Omental fat pad (tissue), 4 donors: Measurements from ENCODE around the gene ADCYAP1R1. TPM values are rescaled to one million over a fixed set of nuclear protein-coding genes. Genes with fewer than 3 reads are reported as not detected.

Source experiments
- ATAC-seq: fragments of 150-250 bp; one replicate; pipeline ENCODE4 v1.9.1; 2016; ENCODE audit warnings: mild to moderate bottlenecking, moderate library complexity; ENCODE audit not compliant: low FRiP score
- DNase-seq: peaks from one replicate; pipeline ENCODE4 v3.0.0-alpha.2; 2019; ENCODE audit warnings: low spot score
- CTCF ChIP-seq, 3 donors: fragments of 450-650 bp; IDR thresholded peaks; one replicate each; pipeline ENCODE4 v1.5.1; 2016 to 2017; ENCODE audit warnings: antibody characterized with exemption in 3 of 3, mild to moderate bottlenecking in 3 of 3, moderate library complexity in 2 of 3
- total RNA-seq, 4 donors: library from RNA; depleted of rRNA; stranded (reverse); fragments of >200 nt; gene quantifications; one replicate each; pipeline ENCODE4 v1.1.0, GENCODE V29; 2016

ADCYAP1R1 gene
- total RNA-seq, 4 donors from 2014 or later = 3.3 to 60.4 (median 15.7) TPM

GRCh38 chr7:31023877-31024276, 28.2 kb upstream of the ADCYAP1R1 start:
- ATAC-seq = no peak
- no peak for TF ChIP-seq CTCF (IDR thresholded peaks at IDR 0.05)
- no peak for DNase-seq

- DNase-seq (no peak), ATAC-seq (no peak)
- no peak for TF ChIP-seq CTCF (IDR thresholded peaks at IDR 0.05)
These were observed 24.7 kb upstream of the ADCYAP1R1 start for GRCh38 chr7:31027161-31027965.

- no peak for TF ChIP-seq CTCF (IDR thresholded peaks at IDR 0.05)
- ATAC-seq = no peak
These were observed 24.1 kb upstream of the ADCYAP1R1 start for GRCh38 chr7:31028006-31028405.

GRCh38 chr7:31028417-31028992, 23.6 kb upstream of the ADCYAP1R1 start:
- TF ChIP-seq CTCF (IDR thresholded peaks at IDR 0.05) = no peak
- DNase-seq (no peak), ATAC-seq (no peak)

More at GRCh38 chr7:31028006-31028405, 24.1 kb upstream of the ADCYAP1R1 start:
- no peak for DNase-seq

GRCh38 chr7:31029251-31030042, 22.7 kb upstream of the ADCYAP1R1 start:
- DNase-seq = no peak
- no peak for TF ChIP-seq CTCF (IDR thresholded peaks at IDR 0.05)
- ATAC-seq = no peak

- DNase-seq = no peak
- no peak for ATAC-seq
- no peak for TF ChIP-seq CTCF (IDR thresholded peaks at IDR 0.05)
These were observed 18.3 kb upstream of the ADCYAP1R1 start for GRCh38 chr7:31033674-31034300.
